SK-N-SH treated with all-trans-retinoic acid at 6 μM for 48 hours (cell line): ENCODE data around the gene DSEL.

ENCODE experiments used
- ATAC-seq: fragments of 200-7000 bp; cut with Tn5 transposase; 3 replicates; pipeline ENCODE4 v1.9.1; 2020; ENCODE audit warnings: mild to moderate bottlenecking, moderate library complexity
- ARNTL ChIP-seq: fragments of 450-650 bp; formaldehyde crosslinking; IDR thresholded peaks from 2 replicates; pipeline ENCODE4 v1.5.0; 2020; ENCODE audit warnings: low read depth, mild to moderate bottlenecking, moderate library complexity, borderline replicate concordance
- BACH2 ChIP-seq: fragments of 250-450 bp; sonication (Bioruptor Pico); IDR thresholded peaks from 2 replicates; pipeline ENCODE4 v1.9.0; 2021; ENCODE audit warnings: mild to moderate bottlenecking, borderline replicate concordance
- CSDC2 ChIP-seq: fragments of 250-450 bp; sonication (Bioruptor Pico); IDR thresholded peaks from 2 replicates; pipeline ENCODE4 v1.5.0; 2020; ENCODE audit warnings: mild to moderate bottlenecking, moderate library complexity
- ESRRG ChIP-seq: fragments of 250-450 bp; sonication (Bioruptor Pico); IDR thresholded peaks from 2 replicates; pipeline ENCODE4 v1.6.1; 2021; ENCODE audit warnings: mild to moderate bottlenecking
- GLIS3 ChIP-seq: fragments of 250-450 bp; sonication (Bioruptor Pico); IDR thresholded peaks from 2 replicates; pipeline ENCODE4 v1.5.0; 2020; ENCODE audit warnings: mild to moderate bottlenecking, moderate library complexity
- ISL1 ChIP-seq: fragments of 250-450 bp; sonication (Bioruptor Pico); IDR thresholded peaks from 2 replicates; pipeline ENCODE4 v2.1.2; 2022; ENCODE audit warnings: mild to moderate bottlenecking, moderate library complexity
- OSR1 ChIP-seq: fragments of 250-450 bp; sonication (Bioruptor Pico); IDR thresholded peaks from 2 replicates; pipeline ENCODE4 v1.8.0; 2022; ENCODE audit warnings: moderate library complexity, mild to moderate bottlenecking, inconsistent platforms
- POU6F1 ChIP-seq: fragments of 250-450 bp; sonication (Bioruptor Pico); IDR thresholded peaks from 2 replicates; pipeline ENCODE4 v1.8.0; 2021; ENCODE audit warnings: low read depth, mild to moderate bottlenecking, moderate library complexity, borderline replicate concordance
- PPARA ChIP-seq: fragments of 250-450 bp; sonication (Bioruptor Pico); IDR thresholded peaks from 2 replicates; pipeline ENCODE4 v1.5.0; 2020; ENCODE audit warnings: mild to moderate bottlenecking, borderline replicate concordance
- SNAI2 ChIP-seq: fragments of 250-450 bp; sonication (Bioruptor Pico); IDR thresholded peaks from 2 replicates; pipeline ENCODE4 v1.5.0; 2020; ENCODE audit warnings: mild to moderate bottlenecking, moderate library complexity
- TCF4 ChIP-seq: fragments of 250-450 bp; sonication (Bioruptor Pico); IDR thresholded peaks from 2 replicates; pipeline ENCODE4 v1.8.0; 2021; ENCODE audit warnings: mild to moderate bottlenecking, moderate library complexity, borderline replicate concordance
- TOX ChIP-seq: fragments of 250-450 bp; sonication (Bioruptor Pico); IDR thresholded peaks from 2 replicates; pipeline ENCODE4 v1.8.0; 2021; ENCODE audit warnings: mild to moderate bottlenecking, moderate library complexity, borderline replicate concordance
- ZFP3 ChIP-seq: fragments of 250-450 bp; sonication (Bioruptor Pico); IDR thresholded peaks from 2 replicates; pipeline ENCODE4 v1.5.0; 2020; ENCODE audit warnings: mild to moderate bottlenecking, moderate library complexity
- ZFP30 ChIP-seq: fragments of 450-650 bp; formaldehyde crosslinking; IDR thresholded peaks from 2 replicates; pipeline ENCODE4 v1.5.0; 2022; ENCODE audit warnings: mild to moderate bottlenecking, moderate library complexity
- ZNF565 ChIP-seq: fragments of 450-650 bp; formaldehyde crosslinking; conservative IDR thresholded peaks from 2 replicates; pipeline ENCODE4 v1.5.0; 2020; ENCODE audit warnings: low read depth, mild to moderate bottlenecking, moderate library complexity
- ZNF70 ChIP-seq: fragments of 450-650 bp; formaldehyde crosslinking; IDR thresholded peaks from 2 replicates; pipeline ENCODE4 v1.5.0; 2020; ENCODE audit warnings: mild to moderate bottlenecking, moderate library complexity
- ZNF8 ChIP-seq: fragments of 450-650 bp; formaldehyde crosslinking; IDR thresholded peaks from 2 replicates; pipeline ENCODE4 v1.5.0; 2020; ENCODE audit warnings: mild to moderate bottlenecking, moderate library complexity
- TF ChIP-seq, protein P1 (sequence below): fragments of 250-450 bp; sonication (Bioruptor Pico); IDR thresholded peaks from 2 replicates; pipeline ENCODE4 v1.5.1; 2021; ENCODE audit warnings: mild to moderate bottlenecking, moderate library complexity
- TF ChIP-seq, protein P2 (sequence below): fragments of 250-450 bp; sonication (Bioruptor Pico); IDR thresholded peaks from 2 replicates; pipeline ENCODE4 v1.8.0; 2020; ENCODE audit warnings: mild to moderate bottlenecking, moderate library complexity, borderline replicate concordance
- TF ChIP-seq, protein P3 (sequence below): fragments of 250-450 bp; sonication (Bioruptor Pico); IDR thresholded peaks from 2 replicates; pipeline ENCODE4 v1.5.1; 2020; ENCODE audit warnings: low read depth, mild to moderate bottlenecking, moderate library complexity
- TF ChIP-seq, protein P4 (sequence below): fragments of 250-450 bp; sonication (Bioruptor Pico); IDR thresholded peaks from 2 replicates; pipeline ENCODE4 v1.5.0; 2020; ENCODE audit warnings: mild to moderate bottlenecking, moderate library complexity

The DSEL gene

GRCh38 chr18:67475673-67476072 lies 40.8 kb downstream of the DSEL start:
- ATAC-seq: no peak
- no peak for TF ChIP-seq TCF4 (CRISPR knock-in tag)
- TF ChIP-seq, all 23 proteins: peak for 0

GRCh38 chr18:67468038-67468437 lies 48.5 kb downstream of the DSEL start:
- ATAC-seq: no peak

DNA sequence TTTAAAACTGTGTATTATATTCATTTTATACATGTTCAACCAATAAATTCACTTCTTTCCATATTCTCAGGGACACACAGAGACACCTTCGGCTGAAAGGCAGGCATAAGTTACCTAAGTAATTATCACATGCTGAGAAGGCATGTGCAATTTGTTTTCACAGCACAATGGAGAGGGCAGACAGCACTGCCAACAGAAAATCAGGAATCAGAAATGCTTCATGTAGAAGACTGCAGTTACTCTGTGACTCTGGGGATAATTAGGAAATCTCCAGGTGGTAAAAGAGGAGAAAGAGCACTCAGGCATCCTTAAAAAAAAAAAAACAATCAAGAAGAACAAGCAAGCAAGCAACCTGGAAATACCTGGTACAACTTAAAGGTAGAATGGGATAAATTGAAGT lies 49.3 kb downstream of the DSEL start:
- ATAC-seq: no peak
- TF ChIP-seq ZNF8 (CRISPR knock-in tag): no peak
- no peak for TF ChIP-seq PPARA
- no peak for TF ChIP-seq OSR1 (CRISPR knock-in tag)
- TF ChIP-seq ZFP3 (CRISPR knock-in tag): no peak
- TF ChIP-seq ESRRG (CRISPR knock-in tag): no peak
- TF ChIP-seq, protein P1, sequence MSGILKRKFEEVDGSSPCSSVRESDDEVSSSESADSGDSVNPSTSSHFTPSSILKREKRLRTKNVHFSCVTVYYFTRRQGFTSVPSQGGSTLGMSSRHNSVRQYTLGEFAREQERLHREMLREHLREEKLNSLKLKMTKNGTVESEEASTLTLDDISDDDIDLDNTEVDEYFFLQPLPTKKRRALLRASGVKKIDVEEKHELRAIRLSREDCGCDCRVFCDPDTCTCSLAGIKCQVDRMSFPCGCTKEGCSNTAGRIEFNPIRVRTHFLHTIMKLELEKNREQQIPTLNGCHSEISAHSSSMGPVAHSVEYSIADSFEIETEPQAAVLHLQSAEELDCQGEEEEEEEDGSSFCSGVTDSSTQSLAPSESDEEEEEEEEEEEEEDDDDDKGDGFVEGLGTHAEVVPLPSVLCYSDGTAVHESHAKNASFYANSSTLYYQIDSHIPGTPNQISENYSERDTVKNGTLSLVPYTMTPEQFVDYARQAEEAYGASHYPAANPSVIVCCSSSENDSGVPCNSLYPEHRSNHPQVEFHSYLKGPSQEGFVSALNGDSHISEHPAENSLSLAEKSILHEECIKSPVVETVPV (CRISPR knock-in tag): no peak
- TF ChIP-seq ARNTL (CRISPR knock-in tag): no peak
- TF ChIP-seq, protein P2, sequence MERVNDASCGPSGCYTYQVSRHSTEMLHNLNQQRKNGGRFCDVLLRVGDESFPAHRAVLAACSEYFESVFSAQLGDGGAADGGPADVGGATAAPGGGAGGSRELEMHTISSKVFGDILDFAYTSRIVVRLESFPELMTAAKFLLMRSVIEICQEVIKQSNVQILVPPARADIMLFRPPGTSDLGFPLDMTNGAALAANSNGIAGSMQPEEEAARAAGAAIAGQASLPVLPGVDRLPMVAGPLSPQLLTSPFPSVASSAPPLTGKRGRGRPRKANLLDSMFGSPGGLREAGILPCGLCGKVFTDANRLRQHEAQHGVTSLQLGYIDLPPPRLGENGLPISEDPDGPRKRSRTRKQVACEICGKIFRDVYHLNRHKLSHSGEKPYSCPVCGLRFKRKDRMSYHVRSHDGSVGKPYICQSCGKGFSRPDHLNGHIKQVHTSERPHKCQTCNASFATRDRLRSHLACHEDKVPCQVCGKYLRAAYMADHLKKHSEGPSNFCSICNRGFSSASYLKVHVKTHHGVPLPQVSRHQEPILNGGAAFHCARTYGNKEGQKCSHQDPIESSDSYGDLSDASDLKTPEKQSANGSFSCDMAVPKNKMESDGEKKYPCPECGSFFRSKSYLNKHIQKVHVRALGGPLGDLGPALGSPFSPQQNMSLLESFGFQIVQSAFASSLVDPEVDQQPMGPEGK: no peak
- no peak for TF ChIP-seq ZNF70
- no peak for TF ChIP-seq TCF4 (CRISPR knock-in tag)
- no peak for TF ChIP-seq ZNF565 (CRISPR knock-in tag)
- TF ChIP-seq SNAI2: no peak
- TF ChIP-seq, protein P3, sequence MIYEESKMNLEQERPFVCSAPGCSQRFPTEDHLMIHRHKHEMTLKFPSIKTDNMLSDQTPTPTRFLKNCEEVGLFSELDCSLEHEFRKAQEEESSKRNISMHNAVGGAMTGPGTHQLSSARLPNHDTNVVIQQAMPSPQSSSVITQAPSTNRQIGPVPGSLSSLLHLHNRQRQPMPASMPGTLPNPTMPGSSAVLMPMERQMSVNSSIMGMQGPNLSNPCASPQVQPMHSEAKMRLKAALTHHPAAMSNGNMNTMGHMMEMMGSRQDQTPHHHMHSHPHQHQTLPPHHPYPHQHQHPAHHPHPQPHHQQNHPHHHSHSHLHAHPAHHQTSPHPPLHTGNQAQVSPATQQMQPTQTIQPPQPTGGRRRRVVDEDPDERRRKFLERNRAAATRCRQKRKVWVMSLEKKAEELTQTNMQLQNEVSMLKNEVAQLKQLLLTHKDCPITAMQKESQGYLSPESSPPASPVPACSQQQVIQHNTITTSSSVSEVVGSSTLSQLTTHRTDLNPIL (CRISPR knock-in tag): no peak
- TF ChIP-seq, all 23 proteins: peak for 0

More at GRCh38 chr18:67468038-67468437, 48.5 kb downstream of the DSEL start:
- no peak for TF ChIP-seq PPARA
- TF ChIP-seq ARNTL (CRISPR knock-in tag): no peak
- TF ChIP-seq, protein P1 (CRISPR knock-in tag): no peak
- no peak for TF ChIP-seq ZNF565 (CRISPR knock-in tag)
- no peak for TF ChIP-seq ESRRG (CRISPR knock-in tag)
- no peak for TF ChIP-seq ZNF70
- TF ChIP-seq POU6F1: no peak
- no peak for TF ChIP-seq ZNF8 (CRISPR knock-in tag)
- TF ChIP-seq, protein P3 (CRISPR knock-in tag): no peak
- TF ChIP-seq SNAI2: no peak
- TF ChIP-seq TOX (CRISPR knock-in tag): no peak
- TF ChIP-seq, protein P4, sequence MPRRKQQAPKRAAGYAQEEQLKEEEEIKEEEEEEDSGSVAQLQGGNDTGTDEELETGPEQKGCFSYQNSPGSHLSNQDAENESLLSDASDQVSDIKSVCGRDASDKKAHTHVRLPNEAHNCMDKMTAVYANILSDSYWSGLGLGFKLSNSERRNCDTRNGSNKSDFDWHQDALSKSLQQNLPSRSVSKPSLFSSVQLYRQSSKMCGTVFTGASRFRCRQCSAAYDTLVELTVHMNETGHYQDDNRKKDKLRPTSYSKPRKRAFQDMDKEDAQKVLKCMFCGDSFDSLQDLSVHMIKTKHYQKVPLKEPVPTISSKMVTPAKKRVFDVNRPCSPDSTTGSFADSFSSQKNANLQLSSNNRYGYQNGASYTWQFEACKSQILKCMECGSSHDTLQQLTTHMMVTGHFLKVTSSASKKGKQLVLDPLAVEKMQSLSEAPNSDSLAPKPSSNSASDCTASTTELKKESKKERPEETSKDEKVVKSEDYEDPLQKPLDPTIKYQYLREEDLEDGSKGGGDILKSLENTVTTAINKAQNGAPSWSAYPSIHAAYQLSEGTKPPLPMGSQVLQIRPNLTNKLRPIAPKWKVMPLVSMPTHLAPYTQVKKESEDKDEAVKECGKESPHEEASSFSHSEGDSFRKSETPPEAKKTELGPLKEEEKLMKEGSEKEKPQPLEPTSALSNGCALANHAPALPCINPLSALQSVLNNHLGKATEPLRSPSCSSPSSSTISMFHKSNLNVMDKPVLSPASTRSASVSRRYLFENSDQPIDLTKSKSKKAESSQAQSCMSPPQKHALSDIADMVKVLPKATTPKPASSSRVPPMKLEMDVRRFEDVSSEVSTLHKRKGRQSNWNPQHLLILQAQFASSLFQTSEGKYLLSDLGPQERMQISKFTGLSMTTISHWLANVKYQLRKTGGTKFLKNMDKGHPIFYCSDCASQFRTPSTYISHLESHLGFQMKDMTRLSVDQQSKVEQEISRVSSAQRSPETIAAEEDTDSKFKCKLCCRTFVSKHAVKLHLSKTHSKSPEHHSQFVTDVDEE: no peak
- TF ChIP-seq GLIS3 (CRISPR knock-in tag): no peak
- TF ChIP-seq OSR1 (CRISPR knock-in tag): no peak
- no peak for TF ChIP-seq ZFP30 (CRISPR knock-in tag)
- no peak for TF ChIP-seq ZFP3 (CRISPR knock-in tag)
- no peak for TF ChIP-seq CSDC2 (CRISPR knock-in tag)
- TF ChIP-seq BACH2 (CRISPR knock-in tag): no peak
- no peak for TF ChIP-seq ISL1 (CRISPR knock-in tag)
- TF ChIP-seq, all 23 proteins: peak for 0
